Gastrocnemius medialis (tissue), 4 donors: ENCODE measurements around the gene NATD1. TPM values are rescaled to one million over a fixed set of nuclear protein-coding genes. Genes with fewer than 3 reads are reported as not detected.

ENCODE experiments used
- ATAC-seq, 2 donors: fragments of 150-250 bp; one replicate each; pipeline ENCODE4 v1.9.1; 2016
- DNase-seq, 2 donors: peaks; one replicate each; pipeline ENCODE4 v3.0.0-alpha.2; 2019
- H3K27ac ChIP-seq, 4 donors: fragments of 200-600 bp; sonication (generic); 1 replicate in 1 of 4; 2 replicates in 3 of 4; pipeline ENCODE4 v1.5.1; 2016 to 2018; ENCODE audit warnings: mild to moderate bottlenecking in 2 of 4, moderate library complexity in 1 of 4
- H3K27me3 ChIP-seq, 3 donors: fragments of 200-600 bp; sonication (generic) in 2 of 3; 1 replicate in 1 of 3; 2 replicates in 2 of 3; pipeline versions ENCODE4 v1.5.1 to v1.6.0; 2016 to 2019; ENCODE audit warnings: mild to moderate bottlenecking in 1 of 3, moderate library complexity in 1 of 3
- H3K36me3 ChIP-seq, 2 donors: fragments of 200-600 bp; sonication (generic) in 1 of 2; one replicate each; pipeline ENCODE4 v1.5.1; 2017 to 2018
- H3K4me1 ChIP-seq, 2 donors: fragments of 200-600 bp; sonication (generic) in 1 of 2; one replicate each; pipeline ENCODE4 v1.5.1; 2016 to 2017; ENCODE audit warnings: mild to moderate bottlenecking in 2 of 2
- H3K4me3 ChIP-seq, 4 donors: fragments of 200-600 bp; sonication (generic) in 3 of 4; 1 replicate in 1 of 4; 2 replicates in 3 of 4; pipeline ENCODE4 v1.5.1; 2016 to 2019; ENCODE audit warnings: mild to moderate bottlenecking in 2 of 4
- H3K9me3 ChIP-seq, 3 donors: fragments of 200-600 bp; sonication (generic) in 2 of 3; 1 replicate in 1 of 3; 2 replicates in 2 of 3; pipeline ENCODE4 v1.5.1; 2016 to 2019
- POLR2A ChIP-seq, 2 donors: fragments of 450-650 bp; IDR thresholded peaks; one replicate each; pipeline ENCODE4 v1.6.1; 2017; ENCODE audit warnings: antibody characterized with exemption in 2 of 2, mild to moderate bottlenecking in 2 of 2, moderate library complexity in 2 of 2
- in situ Hi-C, 4 donors: fragments of 200-750 bp; cut with MboI; loops; one replicate each; pipeline versions ENCODE4 v1.15.0 to v1.8.0; 2017; ENCODE audit warnings: low sequenced_read_pairs in 4 of 4
- intact Hi-C: fragments of 100-400 bp; cut with DNase I; formaldehyde crosslinking; loops from one replicate; pipeline ENCODE4 v1.15.1; 2023; ENCODE audit warnings: low total_unique reads
- total RNA-seq, 4 donors: library from RNA; depleted of rRNA; stranded (reverse); fragments of >200 nt; gene quantifications; one replicate each; pipeline versions ENCODE4 v1.1.0 to v1.2.3, GENCODE V29; 2016
- TF ChIP-seq, protein P1 (sequence below), 5 experiments: fragments of 450-650 bp in 3 of 5; fragments of 200-600 bp in 2 of 5; sonication (generic) in 2 of 5; IDR thresholded peaks in 4 of 5; conservative IDR thresholded peaks in 1 of 5; 1 replicate in 4 of 5; 2 replicates in 1 of 5; pipeline ENCODE4 v1.5.1; 2016 to 2019; ENCODE audit warnings: antibody characterized with exemption in 5 of 5, mild to moderate bottlenecking in 3 of 5, moderate library complexity in 3 of 5

The NATD1 gene
- total RNA-seq, 4 donors from 2014 or later = 10.1 to 21.2 (median 15.5) TPM

DNA sequence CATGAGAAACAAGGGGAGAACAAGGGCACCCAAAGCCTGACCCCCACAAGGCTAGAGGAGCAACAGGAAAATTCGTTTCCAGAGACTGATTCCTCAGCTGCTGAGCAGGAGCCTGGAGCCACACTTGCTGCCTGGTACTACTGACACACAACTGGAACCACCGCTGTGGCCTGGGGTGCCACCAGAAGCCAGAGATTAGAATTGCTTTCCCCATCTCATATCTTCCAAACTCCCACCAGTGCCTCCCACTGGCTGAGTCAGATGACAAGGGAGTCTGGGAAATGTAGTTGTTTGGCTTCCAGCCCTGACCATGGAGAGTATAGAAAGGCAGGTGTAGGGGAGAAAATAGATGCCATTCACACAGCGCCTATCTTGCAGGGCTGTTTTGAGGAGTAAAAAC, 35.1 kb downstream of the NATD1 start:
- DNase-seq = no peak
- TF ChIP-seq, protein P1, sequence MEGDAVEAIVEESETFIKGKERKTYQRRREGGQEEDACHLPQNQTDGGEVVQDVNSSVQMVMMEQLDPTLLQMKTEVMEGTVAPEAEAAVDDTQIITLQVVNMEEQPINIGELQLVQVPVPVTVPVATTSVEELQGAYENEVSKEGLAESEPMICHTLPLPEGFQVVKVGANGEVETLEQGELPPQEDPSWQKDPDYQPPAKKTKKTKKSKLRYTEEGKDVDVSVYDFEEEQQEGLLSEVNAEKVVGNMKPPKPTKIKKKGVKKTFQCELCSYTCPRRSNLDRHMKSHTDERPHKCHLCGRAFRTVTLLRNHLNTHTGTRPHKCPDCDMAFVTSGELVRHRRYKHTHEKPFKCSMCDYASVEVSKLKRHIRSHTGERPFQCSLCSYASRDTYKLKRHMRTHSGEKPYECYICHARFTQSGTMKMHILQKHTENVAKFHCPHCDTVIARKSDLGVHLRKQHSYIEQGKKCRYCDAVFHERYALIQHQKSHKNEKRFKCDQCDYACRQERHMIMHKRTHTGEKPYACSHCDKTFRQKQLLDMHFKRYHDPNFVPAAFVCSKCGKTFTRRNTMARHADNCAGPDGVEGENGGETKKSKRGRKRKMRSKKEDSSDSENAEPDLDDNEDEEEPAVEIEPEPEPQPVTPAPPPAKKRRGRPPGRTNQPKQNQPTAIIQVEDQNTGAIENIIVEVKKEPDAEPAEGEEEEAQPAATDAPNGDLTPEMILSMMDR (IDR thresholded peaks at IDR 0.05 in 4 of 5, conservative IDR thresholded peaks at IDR 0.05 in 1 of 5) = no peak
- no peak for TF ChIP-seq POLR2A (IDR thresholded peaks at IDR 0.05)
- peaks cover 18 to 19% of the 10 kb centered on the region in 2 donors for H3K4me1 ChIP-seq

GRCh38 chr17:21217346-21217745, 35.9 kb downstream of the NATD1 start:
- TF ChIP-seq POLR2A (IDR thresholded peaks at IDR 0.05) = no peak
- TF ChIP-seq, protein P1 (IDR thresholded peaks at IDR 0.05 in 4 of 5, conservative IDR thresholded peaks at IDR 0.05 in 1 of 5) = no peak
- Histone ChIP-seq H3K36me3 (no peaks in the 10 kb centered on the region), H3K9me3 (no peaks in the 10 kb centered on the region), H3K4me3 (no peak overlapping the region), H3K4me1 (peaks cover 26% of the 10 kb centered on the region in 2 donors), H3K27me3 (no peaks in the 10 kb centered on the region), H3K27ac (peak overlapping the region in 1 of 4 donors; percentile 94)
- in situ Hi-C loops (loop anchor here in 1 of 4 donors (10.0 kb wide), 1 partner anchor 93 kb away; the partner anchor contains the start of gene DHRS7B), intact Hi-C loops (no loop called here)
- DNase-seq = no peak
- ATAC-seq = no peak

More for the DNA sequence above, 35.1 kb downstream of the NATD1 start:
- in situ Hi-C loops = loop anchor here in 1 of 4 donors (10.0 kb wide), 1 partner anchor 93 kb away; the partner anchor contains the start of gene DHRS7B
- intact Hi-C loops = no loop called here
- Histone ChIP-seq H3K4me3 (no peak overlapping the region), H3K9me3 (no peaks in the 10 kb centered on the region), H3K27ac (peak overlapping the region in 1 of 4 donors; percentile 6), H3K36me3 (no peaks in the 10 kb centered on the region), H3K27me3 (no peaks in the 10 kb centered on the region)
- no peak for ATAC-seq

GRCh38 chr17:21215935-21216334, 37.3 kb downstream of the NATD1 start:
- H3K9me3 ChIP-seq = no peaks in the 10 kb centered on the region
- in situ Hi-C loops = loop anchor here in 1 of 4 donors (10.0 kb wide), 1 partner anchor 91 kb away; the partner anchor contains the start of gene DHRS7B
- no peaks in the 10 kb centered on the region for H3K36me3 ChIP-seq
- H3K4me1 ChIP-seq = peaks cover 40 to 41% of the 10 kb centered on the region in 2 donors
- no peak overlapping the region for H3K4me3 ChIP-seq
- ATAC-seq (no peak), DNase-seq (no peak)
- TF ChIP-seq POLR2A (IDR thresholded peaks at IDR 0.05) = no peak
- TF ChIP-seq, protein P1 (IDR thresholded peaks at IDR 0.05 in 4 of 5, conservative IDR thresholded peaks at IDR 0.05 in 1 of 5) = no peak
- no peaks in the 10 kb centered on the region for H3K27me3 ChIP-seq
- H3K27ac ChIP-seq = peak overlapping the region; percentile 23 to 98 (median 96)
- intact Hi-C loops = loop anchor here (2.0 kb wide), 2 partner anchors 27 to 73 kb away; no protein-coding TSS in a partner anchor

- ATAC-seq (peak; percentile 8 to 11), DNase-seq (no peak)
- H3K27ac ChIP-seq = peak overlapping the region; percentile 92 to 98 (median 96)
- H3K4me1 ChIP-seq = peaks cover 49 to 50% of the 10 kb centered on the region in 2 donors
- peak overlapping the region; percentile 80 to 99 (median 93) for H3K4me3 ChIP-seq
- no peak for TF ChIP-seq POLR2A (IDR thresholded peaks at IDR 0.05)
- no peaks in the 10 kb centered on the region for H3K36me3 ChIP-seq
- intact Hi-C loops = loop anchor here (1.0 to 5.0 kb wide), 4 partner anchors 28 to 173 kb away; partner anchors contain the start of genes DHRS7B and USP22
- H3K9me3 ChIP-seq = no peaks in the 10 kb centered on the region
- H3K27me3 ChIP-seq = no peaks in the 10 kb centered on the region
- in situ Hi-C loops = loop anchor here in 1 of 4 donors (10.0 kb wide), 1 partner anchor 90 kb away; the partner anchor contains the start of gene DHRS7B
Measured at GRCh38 chr17:21214777-21215541, 38.3 kb downstream of the NATD1 start.
